Uterus (tissue), 4 donors: ENCODE results near the gene ACADVL. TPM values are rescaled to one million over a fixed set of nuclear protein-coding genes. Genes with fewer than 3 reads are reported as not detected.
A peak's percentile ranks its signal among the peaks of the same experiment; 100 is the strongest.

Experiments used
- DNase-seq, 2 donors: peaks; one replicate each; pipeline ENCODE4 v3.0.0-alpha.2; 2019 to 2020
- H3K27ac ChIP-seq, 2 donors: fragments of 200-600 bp; sonication (generic); 1 replicate in 1 of 2; 2 replicates in 1 of 2; pipeline ENCODE4 v1.5.1; 2016 to 2018
- H3K27me3 ChIP-seq, 2 donors: fragments of 200-600 bp; sonication (generic); one replicate each; pipeline ENCODE4 v1.5.1; 2018 to 2019; ENCODE audit warnings: control low read depth in 1 of 2
- H3K36me3 ChIP-seq, 2 donors: fragments of 200-600 bp; sonication (generic); one replicate each; pipeline ENCODE4 v1.5.1; 2019; ENCODE audit warnings: control low read depth in 1 of 2
- H3K4me1 ChIP-seq, 2 donors: fragments of 200-600 bp; sonication (generic); one replicate each; pipeline ENCODE4 v1.5.1; 2018 to 2019; ENCODE audit warnings: control low read depth in 1 of 2
- H3K4me3 ChIP-seq, 2 donors: fragments of 200-600 bp; sonication (generic); 1 replicate in 1 of 2; 2 replicates in 1 of 2; pipeline ENCODE4 v1.5.1; 2018 to 2019; ENCODE audit warnings: mild to moderate bottlenecking in 1 of 2
- H3K9me3 ChIP-seq, 2 donors: fragments of 200-600 bp; sonication (generic); one replicate each; pipeline ENCODE4 v1.5.1; 2019; ENCODE audit warnings: control low read depth in 1 of 2
- POLR2A ChIP-seq, 2 donors: fragments of 450-650 bp; IDR thresholded peaks; one replicate each; pipeline ENCODE4 v1.6.1; 2016; ENCODE audit warnings: antibody characterized with exemption in 2 of 2, mild to moderate bottlenecking in 1 of 2, moderate library complexity in 1 of 2
- intact Hi-C: fragments of 100-400 bp; cut with DNase I; formaldehyde crosslinking; loops from one replicate; pipeline ENCODE4 v1.15.1; 2023; ENCODE audit warnings: low total_unique reads
- total RNA-seq, 4 donors: library from RNA; depleted of rRNA in 3 of 4; stranded (reverse); fragments of >200 nt in 3 of 4; gene quantifications; one replicate each; pipeline versions ENCODE4 v1.1.0 to v1.2.4, GENCODE V29; 2014 to 2023
- TF ChIP-seq, protein P1 (sequence below), 4 experiments: fragments of 200-600 bp in 2 of 4; fragments of 450-650 bp in 2 of 4; sonication (generic) in 2 of 4; IDR thresholded peaks; one replicate each; pipeline ENCODE4 v1.5.1; 2016 to 2019; ENCODE audit warnings: antibody characterized with exemption in 4 of 4, mild to moderate bottlenecking in 2 of 4, moderate library complexity in 1 of 4
- donor health status: DM: yes; HTN: yes; CAD: no.

ACADVL gene
- total RNA-seq, 4 donors from 2014 or later: 167 to 800 (median 399) TPM

DNA sequence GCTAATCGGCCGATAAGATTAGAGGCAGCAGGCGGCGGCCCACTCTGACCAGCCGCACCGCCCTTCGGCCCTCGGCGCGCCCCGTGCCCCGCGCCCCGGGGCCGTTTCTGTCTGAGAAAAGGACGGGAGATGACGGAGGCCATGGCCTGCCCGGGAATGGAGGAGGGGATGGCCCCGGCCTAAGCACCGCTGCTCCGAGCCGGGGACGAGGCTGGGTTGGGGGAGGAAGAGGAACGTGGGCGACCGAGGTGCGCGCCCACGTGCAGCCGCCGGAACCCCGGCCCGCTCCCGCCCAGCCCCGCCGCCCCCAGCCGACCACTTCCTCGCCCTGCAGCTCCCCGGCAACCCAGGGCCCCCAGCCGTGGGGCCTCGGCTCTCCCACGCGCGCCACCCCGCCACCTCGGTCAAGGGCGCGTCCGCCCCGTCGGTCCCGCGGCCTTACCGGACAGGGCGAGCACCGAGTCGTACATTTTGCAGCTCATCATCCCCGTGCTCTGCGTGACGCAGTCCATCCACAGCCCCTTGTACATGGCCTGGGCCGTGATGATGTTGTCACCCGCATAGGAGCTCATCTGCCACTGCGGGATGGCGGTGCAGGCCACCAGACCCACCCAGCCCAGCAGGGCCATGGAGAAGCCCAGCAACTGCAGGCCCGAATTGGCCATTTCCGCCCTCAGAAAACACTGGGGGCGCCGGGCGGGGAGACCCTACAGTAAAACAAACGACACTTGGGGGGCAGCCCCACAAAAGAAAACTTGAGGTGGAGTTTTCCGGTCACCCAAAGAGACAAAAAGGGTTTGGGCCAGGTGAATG is 41.8 kb downstream of the ACADVL start:
- intact Hi-C loops: no loop called here
- no peaks in the 10 kb centered on the region for H3K9me3 ChIP-seq
- no peaks in the 10 kb centered on the region for H3K4me1 ChIP-seq
- no peak for DNase-seq
- H3K27me3 ChIP-seq: peaks cover 21 to 27% of the 10 kb centered on the region in 2 donors
- TF ChIP-seq POLR2A (IDR thresholded peaks at IDR 0.05): no peak
- TF ChIP-seq, protein P1, sequence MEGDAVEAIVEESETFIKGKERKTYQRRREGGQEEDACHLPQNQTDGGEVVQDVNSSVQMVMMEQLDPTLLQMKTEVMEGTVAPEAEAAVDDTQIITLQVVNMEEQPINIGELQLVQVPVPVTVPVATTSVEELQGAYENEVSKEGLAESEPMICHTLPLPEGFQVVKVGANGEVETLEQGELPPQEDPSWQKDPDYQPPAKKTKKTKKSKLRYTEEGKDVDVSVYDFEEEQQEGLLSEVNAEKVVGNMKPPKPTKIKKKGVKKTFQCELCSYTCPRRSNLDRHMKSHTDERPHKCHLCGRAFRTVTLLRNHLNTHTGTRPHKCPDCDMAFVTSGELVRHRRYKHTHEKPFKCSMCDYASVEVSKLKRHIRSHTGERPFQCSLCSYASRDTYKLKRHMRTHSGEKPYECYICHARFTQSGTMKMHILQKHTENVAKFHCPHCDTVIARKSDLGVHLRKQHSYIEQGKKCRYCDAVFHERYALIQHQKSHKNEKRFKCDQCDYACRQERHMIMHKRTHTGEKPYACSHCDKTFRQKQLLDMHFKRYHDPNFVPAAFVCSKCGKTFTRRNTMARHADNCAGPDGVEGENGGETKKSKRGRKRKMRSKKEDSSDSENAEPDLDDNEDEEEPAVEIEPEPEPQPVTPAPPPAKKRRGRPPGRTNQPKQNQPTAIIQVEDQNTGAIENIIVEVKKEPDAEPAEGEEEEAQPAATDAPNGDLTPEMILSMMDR (IDR thresholded peaks at IDR 0.05): no peak
- H3K36me3 ChIP-seq: no peaks in the 10 kb centered on the region
- peak overlapping the region; percentile 2 to 7 for H3K4me3 ChIP-seq
- H3K27ac ChIP-seq: no peak overlapping the region

DNA sequence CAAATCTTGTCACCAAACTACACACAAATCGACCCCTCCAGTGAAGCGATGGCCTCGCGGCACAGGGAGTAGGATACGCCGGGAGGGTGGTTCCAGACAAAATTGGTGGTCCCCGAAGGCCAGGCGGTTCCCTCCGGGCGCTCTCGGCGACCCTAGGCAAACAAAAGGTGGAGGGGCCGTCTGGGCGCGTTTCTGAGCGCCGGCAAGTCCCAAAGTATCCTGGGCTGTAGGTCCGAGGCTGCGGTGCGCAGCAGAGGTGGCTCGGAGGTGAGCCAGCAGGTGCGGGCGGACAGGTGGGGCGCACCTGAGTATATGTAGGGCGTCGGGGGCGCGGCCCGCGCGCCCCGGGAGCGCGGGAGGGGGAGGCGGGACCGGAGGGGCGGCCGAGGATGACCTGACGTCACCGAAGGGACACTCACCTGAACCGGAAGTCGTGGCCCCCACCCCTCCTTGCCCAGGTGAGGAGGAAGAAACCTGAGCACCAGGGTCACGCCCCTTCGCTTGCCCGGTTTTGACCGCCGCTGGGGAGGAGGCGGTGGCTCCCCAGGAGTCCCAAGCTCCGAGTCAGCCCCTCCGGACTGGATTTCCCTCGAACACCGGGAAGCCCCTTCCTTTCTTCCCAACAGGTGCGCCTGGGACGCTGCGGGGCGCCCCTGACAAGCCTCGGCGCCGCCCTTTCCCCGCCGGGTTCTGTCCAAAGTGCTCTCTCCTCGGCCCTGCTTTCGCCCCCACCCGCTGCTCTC is 42.6 kb downstream of the ACADVL start, which contains the start of gene CLDN7:
Gene CLDN7, minus strand, starts transcription at position 287 of the 743 bp plus-strand sequence. CDS start 435 bp downstream, outside the sequence.
- intact Hi-C loops: no loop called here
- Histone ChIP-seq H3K27me3 (peaks cover 21 to 27% of the 10 kb centered on the region in 2 donors), H3K4me3 (peak within 1 kb of the TSS; percentile 2 to 7), H3K27ac (no peak within 1 kb of the TSS), H3K9me3 (no peaks in the 10 kb centered on the region), H3K4me1 (no peaks in the 10 kb centered on the region), H3K36me3 (no peaks in the 10 kb centered on the region)
- TF ChIP-seq POLR2A (IDR thresholded peaks at IDR 0.05): peak in 1 of 2 donors; percentile 50
- TF ChIP-seq, protein P1 (IDR thresholded peaks at IDR 0.05): no peak
- no peak for DNase-seq

DNA sequence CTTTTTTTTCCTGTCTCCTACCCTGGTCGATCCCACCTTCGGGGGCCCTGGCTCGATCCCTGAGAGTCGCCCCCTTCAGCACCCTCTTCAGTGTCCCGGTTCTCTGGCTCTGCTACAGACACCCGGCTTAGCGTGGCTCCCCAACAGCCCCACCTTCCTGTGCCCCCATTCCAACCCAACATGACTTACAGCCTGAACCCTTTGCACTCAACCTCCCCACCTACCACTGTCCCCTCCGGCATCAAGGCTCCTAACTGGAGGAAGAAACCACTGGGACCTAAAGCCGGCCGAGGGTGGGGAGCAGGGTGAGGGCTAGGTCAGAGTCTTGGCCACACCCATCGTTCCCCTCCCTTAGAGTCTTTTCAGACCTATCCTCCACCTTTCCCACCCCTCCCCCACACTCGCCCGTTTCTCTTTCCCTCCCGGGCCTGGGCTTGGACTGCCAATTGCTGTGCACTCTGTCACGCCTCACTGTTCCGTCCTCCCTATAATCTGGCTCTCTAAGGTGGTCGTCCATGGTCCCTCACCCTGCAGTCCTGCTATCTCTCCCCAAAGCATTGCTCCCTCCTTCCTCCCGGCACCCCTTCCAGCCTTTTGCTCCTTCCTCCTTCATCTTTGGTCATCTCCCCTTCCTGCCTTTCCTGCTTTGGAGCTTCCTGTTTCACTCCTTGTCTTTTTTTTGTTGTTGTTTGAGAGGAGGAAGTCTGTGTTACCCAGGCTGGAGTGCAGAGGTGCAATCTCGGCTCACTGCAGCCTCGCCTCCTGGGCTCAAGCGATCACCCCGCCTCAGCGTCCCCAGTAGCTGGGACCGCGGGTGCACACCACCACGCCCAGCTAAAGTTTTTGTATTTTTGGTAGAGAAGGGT is 43.4 kb downstream of the ACADVL start:
- Histone ChIP-seq H3K27me3 (peaks cover 21 to 27% of the 10 kb centered on the region in 2 donors), H3K4me1 (no peaks in the 10 kb centered on the region), H3K9me3 (no peaks in the 10 kb centered on the region), H3K36me3 (no peaks in the 10 kb centered on the region), H3K4me3 (no peak overlapping the region), H3K27ac (no peak overlapping the region)
- no peak for DNase-seq
- intact Hi-C loops: no loop called here
- TF ChIP-seq, protein P1 (IDR thresholded peaks at IDR 0.05): no peak
- TF ChIP-seq POLR2A (IDR thresholded peaks at IDR 0.05): no peak

DNA sequence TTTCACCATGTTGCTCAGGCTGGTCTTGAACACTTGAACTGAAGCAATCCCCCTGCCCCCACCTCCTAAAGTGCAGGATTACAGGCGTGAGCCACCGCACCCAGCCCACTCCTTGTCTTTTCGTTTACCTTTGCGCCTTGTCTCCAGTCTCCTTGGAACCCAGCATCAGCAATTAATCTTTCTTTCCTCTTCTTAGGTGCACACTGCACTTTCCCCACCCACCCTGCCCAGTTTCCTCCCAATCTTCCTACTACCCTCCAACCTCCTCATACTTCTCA is 44.0 kb downstream of the ACADVL start:
- H3K36me3 ChIP-seq: no peaks in the 10 kb centered on the region
- peaks cover 21 to 27% of the 10 kb centered on the region in 2 donors for H3K27me3 ChIP-seq
- no peaks in the 10 kb centered on the region for H3K9me3 ChIP-seq
- no peaks in the 10 kb centered on the region for H3K4me1 ChIP-seq
- intact Hi-C loops: no loop called here
- no peak overlapping the region for H3K4me3 ChIP-seq
- no peak overlapping the region for H3K27ac ChIP-seq
- TF ChIP-seq, protein P1 (IDR thresholded peaks at IDR 0.05): no peak
- no peak for TF ChIP-seq POLR2A (IDR thresholded peaks at IDR 0.05)
- no peak for DNase-seq
